HL-60/S4 treated with retinoic acid at 250 ng/mL for 4 days and 3 days (cell line): ENCODE data around the gene ZFAND5.

Experiments
- in situ Hi-C: fragments of 300-500 bp; cut with MboI; formaldehyde crosslinking; loops from 2 replicates; pipeline ENCODE4 v1.7.0; 2022; ENCODE audit warnings: low sequenced_read_pairs

ZFAND5 gene

GRCh38 chr9:72332351-72332750 is 32.7 kb downstream of the ZFAND5 start:
- in situ Hi-C loops: no loop called here

- in situ Hi-C loops: no loop called here
These were observed 37.4 kb downstream of the ZFAND5 start for GRCh38 chr9:72327631-72328030.

GRCh38 chr9:72326641-72327040 is 38.4 kb downstream of the ZFAND5 start:
- in situ Hi-C loops: no loop called here

GRCh38 chr9:72324974-72325373 is 40.0 kb downstream of the ZFAND5 start:
- in situ Hi-C loops: no loop called here

- in situ Hi-C loops: no loop called here
These were observed 42.3 kb downstream of the ZFAND5 start for GRCh38 chr9:72322678-72323077.

GRCh38 chr9:72322259-72322658 is 42.7 kb downstream of the ZFAND5 start:
- in situ Hi-C loops: no loop called here

GRCh38 chr9:72315510-72316311 is 49.3 kb downstream of the ZFAND5 start:
- in situ Hi-C loops: no loop called here

- in situ Hi-C loops: no loop called here
These were observed 49.9 kb downstream of the ZFAND5 start for GRCh38 chr9:72315089-72315509.

GRCh38 chr9:72313507-72313906 is 51.5 kb downstream of the ZFAND5 start:
- in situ Hi-C loops: no loop called here

GRCh38 chr9:72312386-72312987 is 52.5 kb downstream of the ZFAND5 start:
- in situ Hi-C loops: no loop called here

GRCh38 chr9:72309364-72310133 is 55.5 kb downstream of the ZFAND5 start:
- in situ Hi-C loops: no loop called here

GRCh38 chr9:72306761-72307160 is 58.2 kb downstream of the ZFAND5 start:
- in situ Hi-C loops: no loop called here

GRCh38 chr9:72305707-72306106 is 59.3 kb downstream of the ZFAND5 start:
- in situ Hi-C loops: no loop called here

- in situ Hi-C loops: no loop called here
These were observed 59.9 kb downstream of the ZFAND5 start for GRCh38 chr9:72305102-72305546.

GRCh38 chr9:72304538-72304937 is 60.5 kb downstream of the ZFAND5 start:
- in situ Hi-C loops: no loop called here
